Measurements from ENCODE around the gene BRD4.

Gene BRD4

DNA sequence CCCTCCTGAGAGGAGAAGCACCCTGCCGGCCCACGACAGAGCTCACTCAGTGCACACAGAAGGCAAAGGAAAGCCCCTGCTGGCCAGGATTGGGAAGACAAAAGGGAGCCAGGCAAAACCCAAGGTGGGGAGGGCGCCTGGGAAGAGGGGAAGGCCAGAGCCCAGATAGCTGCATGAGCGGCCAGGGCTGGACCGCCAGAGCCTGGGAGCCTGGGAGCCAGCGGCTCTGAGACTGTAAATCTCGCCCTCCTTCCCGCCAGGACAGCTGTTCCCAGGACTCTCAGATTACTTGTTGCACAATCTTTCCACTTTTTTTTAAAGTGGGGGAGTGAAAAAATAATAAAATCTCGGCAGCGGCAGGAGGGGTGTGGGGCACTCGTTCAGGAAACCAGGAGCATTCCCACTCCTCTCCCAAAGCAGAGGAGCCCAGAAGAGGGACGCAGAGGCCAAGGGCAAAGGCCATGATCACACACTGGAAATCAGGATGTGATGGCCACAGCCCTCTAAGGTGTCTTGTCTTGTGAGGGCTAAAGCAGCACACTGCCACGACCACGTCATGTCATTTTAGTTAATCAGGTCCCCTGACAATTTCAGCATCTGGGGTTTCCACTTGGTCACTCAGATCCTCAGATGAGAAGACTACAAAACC, 80.5 kb downstream of the BRD4 start:
- Histone ChIP-seq H3K9ac (ENCODE audit: low read length) (no peak overlapping the region), H3K4me3 (ENCODE audit: low read depth, low read length) (no peak overlapping the region), H3K9me3 (ENCODE audit: control insufficient read depth, insufficient read depth, low read depth, low read length) (no peaks in the 10 kb centered on the region), H3K27me3 (ENCODE audit: control insufficient read depth, insufficient read depth, low read length) (no peaks in the 10 kb centered on the region), H3K36me3 (ENCODE audit: control insufficient read depth, insufficient read depth, low read length) (peaks cover 95% of the 10 kb centered on the region), H3K27ac (ENCODE audit: low read depth, low read length) (no peak overlapping the region), H3K4me1 (ENCODE audit: control insufficient read depth, insufficient read depth, low read length) (peaks cover 15% of the 10 kb centered on the region)

DNA sequence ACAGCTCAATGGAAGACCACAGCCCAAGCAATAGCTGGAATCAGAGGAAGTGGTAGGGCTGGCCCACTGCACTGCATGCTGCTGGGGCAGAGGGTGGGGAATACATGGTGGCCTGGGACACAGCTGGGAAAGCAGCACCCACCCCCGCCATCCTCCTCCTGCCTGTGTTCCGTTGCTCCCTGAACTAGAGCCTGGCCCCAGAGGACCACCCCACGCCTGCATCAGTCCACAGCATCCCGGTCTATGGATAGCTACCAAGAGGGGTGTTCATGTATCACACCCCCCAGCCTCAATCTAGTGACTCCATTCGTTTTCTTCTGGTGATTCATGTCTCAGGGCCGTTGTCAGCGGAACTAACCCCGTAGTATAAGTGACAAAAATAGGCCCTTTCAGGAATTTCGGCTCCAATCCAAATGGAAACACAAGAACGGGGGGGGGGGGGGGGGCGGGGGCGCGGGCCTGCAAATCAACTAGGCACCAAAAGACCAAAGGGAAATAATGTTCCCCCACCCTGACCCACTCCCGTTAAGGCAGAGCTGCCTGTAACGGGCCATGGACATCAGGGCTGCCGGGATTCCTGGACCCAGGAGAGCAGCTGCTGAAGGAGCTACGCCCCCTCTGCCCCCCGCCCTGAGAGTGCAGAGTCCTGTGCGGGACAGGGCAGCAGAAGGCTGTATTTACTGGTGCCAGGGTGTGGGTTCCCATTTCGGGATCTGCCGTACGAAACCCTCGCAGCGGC, 81.2 kb downstream of the BRD4 start:
- Histone ChIP-seq H3K27ac (ENCODE audit: low read depth, low read length) (no peak overlapping the region), H3K4me3 (ENCODE audit: low read depth, low read length) (no peak overlapping the region), H3K27me3 (ENCODE audit: control insufficient read depth, insufficient read depth, low read length) (no peaks in the 10 kb centered on the region), H3K9ac (ENCODE audit: low read length) (no peak overlapping the region), H3K36me3 (ENCODE audit: control insufficient read depth, insufficient read depth, low read length) (peaks cover 95% of the 10 kb centered on the region), H3K9me3 (ENCODE audit: control insufficient read depth, insufficient read depth, low read depth, low read length) (no peaks in the 10 kb centered on the region), H3K4me1 (ENCODE audit: control insufficient read depth, insufficient read depth, low read length) (peaks cover 15% of the 10 kb centered on the region)

DNA sequence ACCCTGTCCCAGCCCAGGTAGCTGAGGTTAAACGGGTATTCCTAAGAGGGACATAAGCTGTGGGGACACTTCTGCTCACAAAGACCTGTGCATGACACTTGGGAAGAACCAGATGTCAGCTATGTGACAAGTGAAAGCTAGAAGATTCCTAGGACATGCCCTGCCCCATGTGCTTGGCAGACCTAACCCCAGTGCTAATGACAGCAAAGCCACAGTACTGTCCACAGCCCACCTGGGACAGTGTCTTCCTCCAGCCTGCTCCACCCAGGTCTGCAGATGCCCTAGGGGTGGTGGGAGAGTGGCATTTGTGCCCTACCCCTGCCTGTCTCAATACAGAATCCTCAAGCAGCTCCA, 81.7 kb downstream of the BRD4 start:
- no peak overlapping the region for H3K4me3 ChIP-seq (ENCODE audit: low read depth, low read length)
- H3K9me3 ChIP-seq (ENCODE audit: control insufficient read depth, insufficient read depth, low read depth, low read length), result no peaks in the 10 kb centered on the region
- H3K36me3 ChIP-seq (ENCODE audit: control insufficient read depth, insufficient read depth, low read length), result peaks cover 95% of the 10 kb centered on the region
- H3K27ac ChIP-seq (ENCODE audit: low read depth, low read length), result no peak overlapping the region
- H3K9ac ChIP-seq (ENCODE audit: low read length), result no peak overlapping the region
- no peaks in the 10 kb centered on the region for H3K27me3 ChIP-seq (ENCODE audit: control insufficient read depth, insufficient read depth, low read length)
- peaks cover 15% of the 10 kb centered on the region for H3K4me1 ChIP-seq (ENCODE audit: control insufficient read depth, insufficient read depth, low read length)

DNA sequence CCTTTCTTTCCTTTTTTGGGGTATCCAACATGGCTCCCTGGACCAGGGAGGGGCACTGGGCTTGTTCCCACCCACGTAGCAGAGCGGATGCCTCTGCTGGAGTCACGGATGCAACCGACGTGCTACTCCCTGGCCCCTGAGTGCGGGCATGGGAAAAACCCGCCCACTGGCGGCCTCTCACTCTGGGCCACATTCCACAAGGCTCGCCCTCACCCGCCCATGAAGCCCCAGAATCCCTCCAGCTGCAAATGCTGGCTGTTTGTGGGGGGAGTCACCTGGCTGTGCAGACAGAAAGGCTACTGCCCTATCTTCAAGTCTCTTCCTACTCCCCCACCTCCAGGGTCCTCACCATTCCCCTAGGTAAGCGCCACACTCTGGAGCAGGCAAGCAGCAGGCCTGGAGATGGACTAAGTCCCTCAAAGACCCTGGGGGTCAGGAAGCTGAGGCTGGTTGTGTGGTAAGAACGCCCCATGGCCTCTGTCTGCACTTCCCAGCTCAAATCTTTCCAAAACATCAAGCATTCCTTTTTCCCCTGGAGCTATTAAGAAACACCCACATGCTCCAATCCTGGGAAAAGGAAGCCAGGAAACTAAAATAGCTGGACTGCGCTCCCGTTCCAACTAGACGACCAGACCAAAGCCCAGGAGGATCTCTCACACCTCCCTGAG, 82.2 kb downstream of the BRD4 start:
- Histone ChIP-seq H3K4me1 (ENCODE audit: control insufficient read depth, insufficient read depth, low read length) (peaks cover 15% of the 10 kb centered on the region), H3K27ac (ENCODE audit: low read depth, low read length) (no peak overlapping the region), H3K9ac (ENCODE audit: low read length) (no peak overlapping the region), H3K4me3 (ENCODE audit: low read depth, low read length) (no peak overlapping the region), H3K27me3 (ENCODE audit: control insufficient read depth, insufficient read depth, low read length) (no peaks in the 10 kb centered on the region), H3K9me3 (ENCODE audit: control insufficient read depth, insufficient read depth, low read depth, low read length) (no peaks in the 10 kb centered on the region), H3K36me3 (ENCODE audit: control insufficient read depth, insufficient read depth, low read length) (peaks cover 95% of the 10 kb centered on the region)

- Histone ChIP-seq H3K9ac (ENCODE audit: low read length) (no peak overlapping the region), H3K27ac (ENCODE audit: low read depth, low read length) (no peak overlapping the region), H3K36me3 (ENCODE audit: control insufficient read depth, insufficient read depth, low read length) (peaks cover 95% of the 10 kb centered on the region), H3K4me1 (ENCODE audit: control insufficient read depth, insufficient read depth, low read length) (peaks cover 15% of the 10 kb centered on the region), H3K27me3 (ENCODE audit: control insufficient read depth, insufficient read depth, low read length) (no peaks in the 10 kb centered on the region), H3K9me3 (ENCODE audit: control insufficient read depth, insufficient read depth, low read depth, low read length) (no peaks in the 10 kb centered on the region), H3K4me3 (ENCODE audit: low read depth, low read length) (no peak overlapping the region)
These were observed 82.8 kb downstream of the BRD4 start for GRCh38 chr19:15249528-15249874.

- H3K9ac ChIP-seq (ENCODE audit: low read length), result no peak overlapping the region
- H3K27ac ChIP-seq (ENCODE audit: low read depth, low read length), result no peak overlapping the region
- H3K4me3 ChIP-seq (ENCODE audit: low read depth, low read length), result no peak overlapping the region
- H3K4me1 ChIP-seq (ENCODE audit: control insufficient read depth, insufficient read depth, low read length), result peaks cover 15% of the 10 kb centered on the region
- H3K27me3 ChIP-seq (ENCODE audit: control insufficient read depth, insufficient read depth, low read length), result no peaks in the 10 kb centered on the region
- peaks cover 93% of the 10 kb centered on the region for H3K36me3 ChIP-seq (ENCODE audit: control insufficient read depth, insufficient read depth, low read length)
- no peaks in the 10 kb centered on the region for H3K9me3 ChIP-seq (ENCODE audit: control insufficient read depth, insufficient read depth, low read depth, low read length)
These were observed 83.5 kb downstream of the BRD4 start for GRCh38 chr19:15248648-15249527.

DNA sequence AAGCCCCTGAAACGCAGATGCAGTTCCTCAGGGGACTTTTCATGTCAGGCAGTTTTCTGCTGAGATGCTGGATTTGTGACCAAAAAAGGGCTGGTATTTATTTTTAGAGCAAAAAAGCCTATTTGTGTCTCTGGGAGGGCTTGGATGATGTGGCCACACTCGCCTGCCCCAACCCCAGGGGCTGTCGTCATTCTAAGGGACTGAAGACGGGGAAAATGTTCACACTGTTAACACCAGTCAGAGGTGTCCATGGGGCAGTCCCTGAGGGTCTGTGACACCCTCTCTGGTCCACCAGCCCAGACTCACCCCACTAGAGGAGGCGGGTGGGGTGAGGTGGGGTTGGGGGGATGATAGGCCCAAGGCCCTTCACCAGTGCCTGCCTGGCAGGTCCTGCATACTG, 84.2 kb downstream of the BRD4 start:
- Histone ChIP-seq H3K9me3 (ENCODE audit: control insufficient read depth, insufficient read depth, low read depth, low read length) (no peaks in the 10 kb centered on the region), H3K9ac (ENCODE audit: low read length) (no peak overlapping the region), H3K36me3 (ENCODE audit: control insufficient read depth, insufficient read depth, low read length) (peaks cover 93% of the 10 kb centered on the region), H3K27ac (ENCODE audit: low read depth, low read length) (no peak overlapping the region), H3K27me3 (ENCODE audit: control insufficient read depth, insufficient read depth, low read length) (no peaks in the 10 kb centered on the region), H3K4me3 (ENCODE audit: low read depth, low read length) (no peak overlapping the region), H3K4me1 (ENCODE audit: control insufficient read depth, insufficient read depth, low read length) (peaks cover 12% of the 10 kb centered on the region)

- peaks cover 91% of the 10 kb centered on the region for H3K36me3 ChIP-seq (ENCODE audit: control insufficient read depth, insufficient read depth, low read length)
- no peak overlapping the region for H3K4me3 ChIP-seq (ENCODE audit: low read depth, low read length)
- H3K9ac ChIP-seq (ENCODE audit: low read length), result no peak overlapping the region
- no peaks in the 10 kb centered on the region for H3K9me3 ChIP-seq (ENCODE audit: control insufficient read depth, insufficient read depth, low read depth, low read length)
- H3K27ac ChIP-seq (ENCODE audit: low read depth, low read length), result no peak overlapping the region
- no peaks in the 10 kb centered on the region for H3K27me3 ChIP-seq (ENCODE audit: control insufficient read depth, insufficient read depth, low read length)
- peaks cover 7% of the 10 kb centered on the region for H3K4me1 ChIP-seq (ENCODE audit: control insufficient read depth, insufficient read depth, low read length)
These were observed 85.0 kb downstream of the BRD4 start for GRCh38 chr19:15247107-15248014.

DNA sequence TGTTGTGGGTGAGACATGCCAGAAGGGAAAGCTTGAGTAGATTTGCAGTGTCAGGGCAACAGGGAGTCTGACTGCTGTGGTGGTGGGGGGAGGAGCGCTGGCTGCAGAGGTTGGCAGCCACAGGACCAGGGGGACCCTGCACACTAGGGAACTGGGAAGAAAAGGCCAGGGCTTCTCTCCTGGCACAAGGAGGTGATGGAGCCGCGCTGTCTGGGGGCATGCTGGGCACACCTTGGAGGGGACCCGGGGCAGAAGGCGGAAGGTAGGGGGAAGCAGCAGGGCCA, 86.2 kb downstream of the BRD4 start:
- Histone ChIP-seq H3K9me3 (ENCODE audit: control insufficient read depth, insufficient read depth, low read depth, low read length) (no peaks in the 10 kb centered on the region), H3K27me3 (ENCODE audit: control insufficient read depth, insufficient read depth, low read length) (no peaks in the 10 kb centered on the region), H3K4me1 (ENCODE audit: control insufficient read depth, insufficient read depth, low read length) (no peaks in the 10 kb centered on the region), H3K4me3 (ENCODE audit: low read depth, low read length) (no peak overlapping the region), H3K9ac (ENCODE audit: low read length) (no peak overlapping the region), H3K36me3 (ENCODE audit: control insufficient read depth, insufficient read depth, low read length) (peaks cover 94% of the 10 kb centered on the region), H3K27ac (ENCODE audit: low read depth, low read length) (no peak overlapping the region)

DNA sequence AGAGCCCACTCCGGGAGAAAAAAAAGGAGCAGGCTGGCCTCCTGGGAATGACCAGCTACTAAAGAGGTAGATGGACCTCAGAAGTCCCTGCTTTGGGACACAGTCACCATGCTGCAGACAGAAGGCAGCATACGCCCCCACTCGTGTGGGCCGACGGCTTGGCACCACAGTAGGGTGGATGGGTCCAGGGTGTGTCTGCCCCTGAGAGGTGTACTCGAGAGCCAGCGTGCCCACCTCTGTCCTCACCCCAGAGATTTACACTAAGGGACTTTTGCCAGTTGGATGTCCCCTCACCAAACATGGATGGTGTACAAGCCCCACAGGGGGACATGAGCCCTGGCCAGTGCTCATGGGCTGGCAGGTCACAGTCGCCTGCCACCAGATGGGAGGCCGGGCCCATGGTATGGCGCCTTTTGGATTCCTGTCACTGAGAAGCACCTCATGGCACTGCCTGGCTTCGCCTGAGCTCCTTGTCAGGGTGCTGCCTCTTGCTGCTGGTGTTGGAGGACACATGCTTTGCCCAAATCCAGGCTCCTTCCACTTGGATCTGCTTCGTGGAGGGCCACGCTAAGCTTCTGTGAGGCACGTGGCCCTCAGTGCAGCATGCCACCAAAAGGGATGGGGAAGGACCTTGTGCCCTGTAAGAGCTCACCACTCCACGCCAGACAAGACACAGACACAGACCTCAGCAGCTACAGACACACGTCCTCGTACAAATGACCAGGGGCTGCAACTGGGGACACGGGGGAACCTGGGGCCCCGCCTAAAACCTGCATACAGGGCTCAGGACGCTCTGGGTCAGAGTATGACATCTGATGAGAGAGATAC, 86.8 kb downstream of the BRD4 start:
- Histone ChIP-seq H3K9ac (ENCODE audit: low read length) (no peak overlapping the region), H3K4me3 (ENCODE audit: low read depth, low read length) (no peak overlapping the region), H3K4me1 (ENCODE audit: control insufficient read depth, insufficient read depth, low read length) (no peaks in the 10 kb centered on the region), H3K27ac (ENCODE audit: low read depth, low read length) (no peak overlapping the region), H3K36me3 (ENCODE audit: control insufficient read depth, insufficient read depth, low read length) (peaks cover 94% of the 10 kb centered on the region), H3K27me3 (ENCODE audit: control insufficient read depth, insufficient read depth, low read length) (no peaks in the 10 kb centered on the region), H3K9me3 (ENCODE audit: control insufficient read depth, insufficient read depth, low read depth, low read length) (no peaks in the 10 kb centered on the region)
